CD4-positive, alpha-beta T cell treated with Interleukin-12 subunit alpha and Interleukin-12 subunit beta, for 1 hour (primary cell): ENCODE data around the gene ANK3.

Experiments used
- DNase-seq: peaks from one replicate; pipeline ENCODE4 v3.0.0-alpha.2; 2020

The ANK3 gene

GRCh38 chr10:60208676-60209269 lies 180.9 kb downstream of the ANK3 start:
- no peak for DNase-seq

DNA sequence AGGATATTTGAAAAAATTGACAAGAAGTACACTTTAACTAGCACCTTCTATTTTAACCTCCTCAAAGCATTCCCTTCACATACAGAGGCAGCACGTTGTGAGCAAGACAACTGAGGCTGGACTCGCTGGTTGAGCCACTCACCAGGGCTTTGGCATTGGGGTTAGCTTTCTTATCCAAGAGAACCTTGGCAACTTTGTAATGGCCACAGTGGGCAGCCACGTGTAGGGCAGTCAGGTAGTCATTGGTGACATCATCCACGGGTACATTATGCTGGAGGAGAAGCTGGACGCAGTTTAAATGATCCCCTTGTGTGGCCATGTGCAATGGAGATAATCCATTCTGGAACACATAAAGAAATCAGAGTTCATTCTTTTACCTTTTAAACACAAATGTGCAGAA lies 181.8 kb downstream of the ANK3 start:
- DNase-seq: no peak

GRCh38 chr10:60206735-60207134 lies 182.9 kb downstream of the ANK3 start:
- no peak for DNase-seq

DNA sequence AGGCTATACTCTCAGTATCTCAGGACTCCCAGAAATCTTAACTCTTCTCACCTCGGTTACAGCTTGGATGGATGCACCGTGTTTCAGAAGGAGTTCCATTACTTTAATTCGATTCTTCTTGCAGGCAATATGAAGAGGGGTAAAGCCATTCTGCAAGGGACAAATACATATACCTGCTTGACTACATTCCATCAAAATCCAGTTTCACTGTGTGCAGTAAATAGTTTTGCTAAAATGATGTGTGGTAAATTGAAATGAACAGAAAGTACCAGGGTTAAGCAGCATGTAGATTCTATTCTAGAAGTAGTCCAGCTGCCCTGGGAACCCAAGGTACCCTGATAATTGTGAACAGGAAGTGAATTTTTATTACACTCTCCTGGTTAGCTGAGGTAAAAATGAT lies 183.9 kb downstream of the ANK3 start:
- no peak for DNase-seq

DNA sequence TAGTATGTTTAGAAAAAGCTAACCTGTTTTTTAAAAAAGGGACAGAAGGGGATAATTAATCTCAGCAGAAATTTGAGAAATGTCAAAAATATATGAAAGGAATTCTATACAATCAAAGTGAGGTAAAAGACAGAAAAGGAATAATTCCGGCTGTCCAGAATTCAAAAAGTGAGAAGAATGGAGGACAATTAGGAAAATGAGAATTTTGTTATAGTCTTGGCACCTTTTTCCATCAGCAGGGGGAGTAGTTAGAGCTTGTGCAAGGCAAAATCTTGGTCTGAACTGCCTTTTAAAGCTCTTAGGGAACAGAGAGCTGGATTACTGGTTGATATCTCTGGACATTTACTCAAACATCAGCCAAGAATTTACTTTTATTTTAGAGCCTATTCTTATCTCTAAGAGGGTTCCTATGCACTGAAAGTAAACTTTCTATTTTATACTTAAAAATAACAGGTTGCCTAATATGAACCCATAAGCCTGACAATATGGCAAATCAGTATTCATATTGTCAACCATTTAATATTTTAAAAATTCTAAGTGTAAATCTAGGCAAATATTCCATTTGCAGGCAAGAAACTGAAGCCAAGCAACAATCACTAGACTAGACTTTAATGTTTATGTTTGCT lies 185.6 kb downstream of the ANK3 start:
- DNase-seq: peak; percentile 21

DNA sequence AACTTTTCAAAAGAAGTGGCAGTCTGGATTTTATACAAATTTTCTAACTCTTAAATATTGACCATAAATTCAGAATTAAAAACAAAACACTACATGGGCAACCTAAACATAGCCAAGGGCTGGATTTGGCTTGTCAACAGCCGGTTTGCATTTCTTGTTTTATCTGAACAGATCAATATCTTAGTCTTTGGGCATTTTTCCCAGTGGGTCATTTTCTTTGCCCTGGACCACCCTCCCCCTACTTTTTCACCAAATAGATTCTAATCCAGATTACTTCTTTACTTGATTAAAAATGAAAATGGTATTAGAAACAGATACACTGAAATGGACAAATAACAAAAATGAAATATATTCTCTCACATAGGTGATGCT lies 189.0 kb downstream of the ANK3 start:
- DNase-seq: no peak

GRCh38 chr10:60200012-60200681 lies 189.5 kb downstream of the ANK3 start:
- no peak for DNase-seq

DNA sequence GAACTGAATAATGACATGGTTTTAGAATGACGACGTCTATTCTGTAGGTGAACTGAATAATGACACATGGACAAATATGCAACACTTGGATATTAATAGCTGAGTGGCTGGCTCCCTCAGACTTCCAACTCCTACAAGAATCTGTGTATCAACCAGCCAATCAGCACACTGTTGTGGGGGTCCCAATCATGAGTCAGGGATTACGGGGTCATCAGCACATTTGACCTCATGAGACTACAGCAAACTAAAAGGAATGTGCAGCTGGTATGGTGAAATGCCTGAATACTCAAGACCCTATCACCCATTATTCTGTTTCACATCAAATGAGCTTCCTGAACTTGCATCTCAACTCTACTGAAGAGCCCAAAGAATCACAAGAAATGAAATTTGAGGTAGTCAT lies 192.5 kb downstream of the ANK3 start:
- no peak for DNase-seq

DNA sequence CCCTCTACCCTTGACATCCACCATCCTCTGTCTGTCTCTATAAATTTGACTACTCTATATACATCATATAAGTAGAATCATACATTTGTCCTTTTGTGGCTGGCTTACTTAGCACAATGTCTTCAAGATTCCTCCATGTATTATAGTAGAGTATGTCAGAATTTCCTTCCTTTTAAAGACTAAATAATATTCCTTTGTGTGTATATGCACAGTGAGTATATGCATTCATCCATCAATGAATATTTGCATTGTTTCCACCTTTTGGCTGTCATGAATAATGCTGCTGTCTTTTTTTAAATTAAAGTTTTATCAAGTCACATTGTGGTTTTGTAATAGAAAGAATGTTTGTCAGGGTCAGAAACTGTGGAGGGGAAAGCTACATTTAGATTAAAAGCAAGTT lies 195.3 kb downstream of the ANK3 start:
- DNase-seq: no peak

DNA sequence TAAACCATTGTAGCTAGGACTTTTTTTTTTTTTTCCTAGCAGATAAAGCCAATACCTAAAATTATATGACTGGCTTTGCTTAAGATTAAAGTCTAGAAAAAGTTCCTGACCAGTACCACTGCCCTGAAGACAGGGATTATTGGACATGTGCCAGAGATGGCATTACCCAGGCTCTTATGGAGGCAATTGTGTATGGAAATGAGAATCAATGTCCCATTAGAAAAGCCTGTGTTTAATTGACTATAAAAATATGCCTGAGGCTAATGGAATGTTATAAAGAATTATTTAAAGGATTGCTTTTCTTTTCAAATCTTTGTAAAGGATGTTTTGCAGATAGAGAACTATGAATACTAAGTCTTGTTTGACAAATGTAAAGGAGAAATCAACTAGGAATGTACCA lies 196.7 kb downstream of the ANK3 start:
- no peak for DNase-seq

GRCh38 chr10:60189861-60190475 lies 199.7 kb downstream of the ANK3 start:
- no peak for DNase-seq

DNA sequence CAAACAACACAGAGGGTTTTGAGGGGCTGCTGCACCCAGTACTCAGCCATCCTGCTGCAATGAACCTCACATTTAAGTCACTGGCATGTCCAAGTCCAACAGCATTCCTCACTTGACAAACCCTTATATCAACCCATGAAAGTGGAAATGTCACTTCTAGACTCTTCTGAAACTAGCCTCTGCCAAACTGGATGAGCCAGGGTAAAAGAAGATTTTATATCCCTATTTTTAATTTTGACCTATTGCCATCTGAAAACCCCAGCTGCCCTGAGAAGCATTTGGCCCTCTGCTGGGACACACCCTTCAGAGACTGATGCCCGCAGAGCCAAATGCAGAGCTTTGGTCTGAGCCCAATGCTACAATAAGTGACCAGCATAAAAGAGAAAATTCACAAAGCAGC lies 201.1 kb downstream of the ANK3 start:
- no peak for DNase-seq

- no peak for DNase-seq
Measured at GRCh38 chr10:60187691-60188090, 202.0 kb downstream of the ANK3 start.

DNA sequence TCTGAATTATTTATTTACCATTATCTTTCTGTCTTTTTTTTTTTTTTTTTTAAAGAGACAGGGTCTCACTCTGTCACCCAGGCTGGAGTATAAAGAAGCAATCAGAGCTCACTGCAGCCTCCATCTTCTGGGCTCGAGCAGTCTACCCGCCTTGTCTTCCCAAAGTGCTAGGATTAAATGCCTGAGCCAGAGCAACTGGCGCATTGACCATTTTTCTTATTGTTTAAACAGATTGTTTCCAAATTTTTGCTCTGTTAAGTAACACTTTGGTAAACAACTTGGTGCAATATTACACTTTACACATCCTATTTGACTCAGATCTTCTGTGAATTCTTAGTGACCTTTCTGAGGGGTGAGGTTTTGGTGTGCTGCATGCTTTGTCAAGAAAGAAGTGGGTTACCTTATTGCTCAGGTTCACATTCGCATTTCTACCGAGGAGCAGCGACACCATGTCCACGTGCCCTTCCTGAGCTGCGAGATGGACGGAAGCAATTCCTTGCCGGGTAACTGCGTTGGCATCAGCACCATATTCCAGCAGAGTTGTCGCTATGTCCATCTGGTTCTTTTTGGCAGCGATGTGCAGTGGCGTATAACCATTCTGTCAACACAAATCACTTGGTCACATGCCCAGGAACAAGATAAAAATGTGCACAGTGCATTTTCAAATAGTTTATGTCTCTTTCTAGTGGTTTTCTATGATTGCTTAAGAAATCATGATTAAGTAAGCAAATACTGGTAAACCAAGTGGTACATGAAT lies 203.2 kb downstream of the ANK3 start:
- no peak for DNase-seq

DNA sequence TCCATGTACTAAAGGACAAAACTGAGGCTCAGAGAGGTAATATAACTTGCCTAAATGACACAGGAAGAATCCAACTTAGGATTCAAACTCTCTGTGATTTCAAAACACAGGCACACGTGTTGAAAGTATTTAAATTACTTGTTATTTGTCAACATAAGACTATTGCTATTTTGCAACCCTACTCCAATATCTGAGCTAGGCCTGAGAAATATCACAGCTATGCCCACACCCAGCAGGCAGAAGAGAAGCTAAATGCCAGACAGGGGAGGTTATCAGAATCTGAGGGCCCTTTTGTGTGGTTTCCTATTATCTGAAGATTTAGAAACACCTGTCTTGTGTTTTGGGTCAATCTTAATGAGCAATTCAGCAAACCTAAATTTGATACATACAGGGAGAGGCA lies 204.3 kb downstream of the ANK3 start:
- no peak for DNase-seq

DNA sequence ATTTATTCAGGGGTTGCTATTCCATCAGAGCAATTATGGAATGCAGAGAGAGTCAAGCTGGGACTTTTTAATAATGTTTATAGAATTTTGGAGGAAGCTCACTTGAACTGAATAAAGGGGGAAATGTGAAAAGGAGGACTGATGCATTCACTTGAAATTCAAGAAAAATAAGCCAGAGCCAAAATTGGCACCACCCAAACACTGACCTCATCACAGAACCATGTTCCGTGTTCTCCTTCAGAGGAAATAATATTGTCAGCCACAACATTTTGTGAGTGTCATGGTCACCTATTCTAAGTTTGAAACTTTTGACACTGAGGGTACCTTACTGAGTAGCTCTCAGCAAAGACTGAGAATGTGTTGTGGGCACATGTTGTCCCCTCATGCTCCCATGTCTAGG lies 207.0 kb downstream of the ANK3 start:
- no peak for DNase-seq

DNA sequence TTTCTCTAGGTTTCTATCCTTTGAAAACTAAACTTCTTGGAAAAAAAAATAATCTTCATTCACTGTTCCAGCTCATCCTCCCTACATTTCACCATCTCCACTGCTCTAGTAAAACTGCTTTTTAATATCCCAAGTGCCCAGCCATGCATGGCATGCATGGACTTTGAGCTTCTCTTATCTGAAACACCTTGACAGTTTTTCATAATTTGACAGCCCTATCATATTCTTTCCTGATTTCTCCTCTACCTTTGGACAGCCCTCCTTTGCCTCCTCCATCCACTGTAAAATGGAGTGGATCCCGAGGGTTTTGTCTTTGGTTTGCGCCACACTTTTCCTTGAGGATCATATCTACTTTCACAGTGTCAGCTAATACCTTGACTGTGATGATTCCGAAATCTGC lies 212.8 kb downstream of the ANK3 start:
- no peak for DNase-seq

DNA sequence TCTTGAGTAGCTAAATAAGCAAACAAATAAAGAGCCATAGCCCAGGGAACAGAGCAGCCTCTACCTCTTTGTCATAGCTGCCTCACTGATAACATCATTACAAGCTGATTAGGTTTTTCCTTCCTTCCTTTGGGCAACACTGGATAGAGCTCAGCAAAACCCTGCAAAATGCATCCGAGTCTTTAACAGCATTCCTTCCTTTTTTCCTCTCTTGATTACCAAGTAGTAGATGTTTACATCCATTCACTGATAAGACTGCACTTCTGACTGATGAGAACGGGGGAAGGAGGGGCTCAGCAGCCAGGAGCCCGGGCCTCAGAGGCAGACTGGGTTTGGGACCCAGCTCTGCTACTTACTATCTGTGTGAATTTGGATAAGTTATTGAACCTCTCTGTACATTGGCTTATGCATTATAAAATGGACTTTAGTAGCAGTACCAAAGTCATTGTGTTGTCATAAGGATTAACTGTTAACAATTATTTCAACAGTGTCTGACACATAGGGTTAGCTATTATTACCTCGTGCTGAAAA lies 214.2 kb downstream of the ANK3 start:
- DNase-seq: no peak

DNA sequence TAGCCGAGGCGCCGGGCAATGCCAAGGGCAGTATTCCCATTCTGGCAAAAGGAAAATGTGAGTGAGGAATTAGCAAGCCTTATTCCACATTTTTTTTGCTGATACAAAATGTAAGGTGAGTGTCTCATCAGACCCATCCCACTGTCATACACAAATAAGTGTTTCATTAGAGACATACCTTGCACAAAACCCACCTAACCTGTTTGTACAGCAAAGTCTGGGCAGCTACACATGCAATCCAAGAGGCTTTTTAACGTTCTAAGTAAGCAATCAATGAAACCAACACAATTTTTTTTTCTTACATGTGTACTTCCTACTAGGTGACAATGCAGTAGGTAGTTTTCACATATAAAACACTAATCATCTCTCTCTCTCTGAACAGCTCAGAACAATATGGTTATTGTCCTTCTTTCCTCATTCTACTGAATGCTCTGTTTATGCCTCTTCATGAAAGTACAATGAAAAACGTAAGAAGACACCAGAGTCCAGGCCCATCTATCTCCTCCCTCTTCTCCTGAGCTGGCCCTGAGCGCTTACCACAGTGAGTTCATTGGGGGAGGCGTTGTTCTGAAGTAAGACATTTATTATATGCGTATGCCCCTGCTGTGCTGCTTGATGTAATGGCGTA lies 217.2 kb downstream of the ANK3 start:
- DNase-seq: no peak

DNA sequence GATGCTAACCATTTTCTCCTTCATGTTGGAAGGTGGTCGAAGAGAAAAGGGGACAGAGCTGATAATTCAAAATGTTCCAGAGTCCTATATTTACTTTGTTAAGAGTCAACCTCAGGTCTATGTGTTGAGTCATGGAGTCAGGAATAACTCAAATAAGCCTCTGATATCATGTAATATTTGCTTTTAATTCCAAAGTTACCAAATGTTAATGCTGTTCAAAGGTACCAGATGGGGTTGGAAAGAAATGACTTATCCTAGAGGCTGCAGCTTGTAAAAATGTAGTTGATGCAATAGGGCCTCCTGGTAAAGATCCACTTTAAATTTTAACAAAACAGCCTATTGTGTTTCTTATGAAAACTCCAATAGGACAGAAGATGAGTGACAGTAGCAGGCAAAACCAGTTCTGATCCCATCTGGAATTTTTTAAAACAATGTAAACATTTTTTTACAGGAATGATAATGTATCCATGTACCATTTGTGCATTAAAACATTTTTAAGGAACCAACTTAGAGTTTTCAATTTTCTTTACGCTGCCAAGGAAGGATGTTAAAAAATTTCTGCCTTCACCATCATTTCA lies 218.2 kb downstream of the ANK3 start:
- no peak for DNase-seq

DNA sequence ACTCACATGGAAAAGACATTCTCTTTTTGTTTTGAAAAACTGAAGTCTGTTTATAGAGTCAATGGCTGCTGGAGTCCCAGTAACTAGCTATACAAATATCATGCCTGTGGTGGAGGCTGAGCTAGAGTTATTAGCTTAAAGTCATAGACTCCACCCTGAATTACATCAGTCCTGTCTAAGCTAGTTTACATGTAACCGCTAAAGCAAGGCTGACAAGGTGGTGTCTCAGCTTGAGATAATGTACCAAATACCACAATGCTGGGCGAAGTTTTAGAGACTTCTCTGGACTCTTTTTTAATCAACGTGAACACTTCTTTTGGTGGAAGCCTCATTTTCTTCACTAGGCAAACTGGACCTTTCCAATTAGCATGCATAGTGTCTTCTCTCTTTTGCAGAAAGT lies 219.4 kb downstream of the ANK3 start:
- no peak for DNase-seq

- DNase-seq: no peak
Measured at GRCh38 chr10:60169111-60169510, 220.6 kb downstream of the ANK3 start.
